ENCODE measurements around the gene SMYD2.

The SMYD2 gene

GRCh38 chr1:214330222-214330621, 49.3 kb downstream of the SMYD2 start:
- no peak for DNase-seq

GRCh38 chr1:214330715-214331114, 49.8 kb downstream of the SMYD2 start:
- no peak for DNase-seq

GRCh38 chr1:214331180-214331579, 50.2 kb downstream of the SMYD2 start:
- no peak for DNase-seq

GRCh38 chr1:214331827-214332423, 51.0 kb downstream of the SMYD2 start:
- no peak for DNase-seq

- no peak for DNase-seq
These were observed 52.2 kb downstream of the SMYD2 start for GRCh38 chr1:214332946-214333798.

- no peak for DNase-seq
These were observed 54.6 kb downstream of the SMYD2 start for GRCh38 chr1:214335567-214335966.

- no peak for DNase-seq
These were observed 56.1 kb downstream of the SMYD2 start for GRCh38 chr1:214337015-214337414.

GRCh38 chr1:214337511-214337910, 56.6 kb downstream of the SMYD2 start:
- DNase-seq = no peak

GRCh38 chr1:214338212-214338611, 57.3 kb downstream of the SMYD2 start:
- no peak for DNase-seq

GRCh38 chr1:214341459-214341858, 60.5 kb downstream of the SMYD2 start:
- no peak for DNase-seq

GRCh38 chr1:214341932-214342331, 61.0 kb downstream of the SMYD2 start:
- no peak for DNase-seq

- no peak for DNase-seq
These were observed 61.6 kb downstream of the SMYD2 start for GRCh38 chr1:214342525-214342924.

- DNase-seq = no peak
These were observed 63.9 kb downstream of the SMYD2 start for GRCh38 chr1:214344897-214345296.

GRCh38 chr1:214349008-214349407, 68.0 kb downstream of the SMYD2 start:
- DNase-seq = no peak

- DNase-seq = no peak
These were observed 68.8 kb downstream of the SMYD2 start for GRCh38 chr1:214349781-214350180.

GRCh38 chr1:214351551-214352277, 70.8 kb downstream of the SMYD2 start:
- no peak for DNase-seq

- no peak for DNase-seq
These were observed 71.9 kb downstream of the SMYD2 start for GRCh38 chr1:214352838-214353237.

GRCh38 chr1:214354440-214355148, 73.6 kb downstream of the SMYD2 start:
- DNase-seq = no peak

GRCh38 chr1:214360116-214360515, 79.2 kb downstream of the SMYD2 start:
- no peak for DNase-seq

- DNase-seq = no peak
These were observed 79.7 kb downstream of the SMYD2 start for GRCh38 chr1:214360525-214361164.

GRCh38 chr1:214361636-214362035, 80.7 kb downstream of the SMYD2 start:
- DNase-seq = no peak

GRCh38 chr1:214362188-214362882, 81.4 kb downstream of the SMYD2 start:
- no peak for DNase-seq
